ENCODE results near the gene ACSF3.

Gene ACSF3

GRCh38 chr16:89135971-89136765 is 42.5 kb downstream of the ACSF3 start:
- no peaks in the 10 kb centered on the region for H3K27me3 Mint-ChIP-seq
- H3K27ac Mint-ChIP-seq: no peak overlapping the region
- H3K4me1 Mint-ChIP-seq (ENCODE audit: low read depth): no peaks in the 10 kb centered on the region
- peaks cover 93% of the 10 kb centered on the region for H3K36me3 Mint-ChIP-seq (ENCODE audit: low read depth)
- no peaks in the 10 kb centered on the region for H3K9me3 Mint-ChIP-seq
- intact Hi-C loops (cut with micrococcal nuclease): no loop called here
- no peak overlapping the region for H3K4me3 Mint-ChIP-seq

GRCh38 chr16:89136931-89137330 is 43.3 kb downstream of the ACSF3 start:
- H3K36me3 Mint-ChIP-seq (ENCODE audit: low read depth): peaks cover 93% of the 10 kb centered on the region
- H3K4me1 Mint-ChIP-seq (ENCODE audit: low read depth): no peaks in the 10 kb centered on the region
- no peaks in the 10 kb centered on the region for H3K27me3 Mint-ChIP-seq
- intact Hi-C loops (cut with micrococcal nuclease): no loop called here
- H3K27ac Mint-ChIP-seq: no peak overlapping the region
- no peaks in the 10 kb centered on the region for H3K9me3 Mint-ChIP-seq
- H3K4me3 Mint-ChIP-seq: no peak overlapping the region

- Mint-ChIP-seq H3K27me3 (no peaks in the 10 kb centered on the region), H3K4me3 (no peak overlapping the region), H3K4me1 (ENCODE audit: low read depth) (no peaks in the 10 kb centered on the region), H3K27ac (no peak overlapping the region), H3K9me3 (no peaks in the 10 kb centered on the region), H3K36me3 (ENCODE audit: low read depth) (peaks cover 93% of the 10 kb centered on the region)
- intact Hi-C loops (cut with micrococcal nuclease): no loop called here
Observed at GRCh38 chr16:89137666-89138512, 44.2 kb downstream of the ACSF3 start.

DNA sequence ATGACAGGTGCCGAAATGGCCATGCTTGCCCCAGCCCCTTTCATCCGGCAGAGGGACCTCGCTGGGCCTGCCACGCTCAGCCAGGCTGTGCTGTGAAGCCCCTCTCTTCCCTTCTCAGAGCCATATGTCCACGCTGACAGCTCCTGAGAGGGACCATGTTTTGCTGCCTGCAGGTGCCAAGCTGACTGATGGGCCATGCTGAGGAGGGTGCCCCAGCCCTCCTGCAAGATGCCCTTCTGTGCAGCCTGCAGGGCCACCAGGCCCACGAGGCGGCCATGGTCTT is 44.8 kb downstream of the ACSF3 start:
- Mint-ChIP-seq H3K9me3 (no peaks in the 10 kb centered on the region), H3K27ac (no peak overlapping the region), H3K27me3 (no peaks in the 10 kb centered on the region), H3K4me1 (ENCODE audit: low read depth) (no peaks in the 10 kb centered on the region), H3K36me3 (ENCODE audit: low read depth) (peaks cover 93% of the 10 kb centered on the region), H3K4me3 (no peak overlapping the region)
- intact Hi-C loops (cut with micrococcal nuclease): no loop called here

DNA sequence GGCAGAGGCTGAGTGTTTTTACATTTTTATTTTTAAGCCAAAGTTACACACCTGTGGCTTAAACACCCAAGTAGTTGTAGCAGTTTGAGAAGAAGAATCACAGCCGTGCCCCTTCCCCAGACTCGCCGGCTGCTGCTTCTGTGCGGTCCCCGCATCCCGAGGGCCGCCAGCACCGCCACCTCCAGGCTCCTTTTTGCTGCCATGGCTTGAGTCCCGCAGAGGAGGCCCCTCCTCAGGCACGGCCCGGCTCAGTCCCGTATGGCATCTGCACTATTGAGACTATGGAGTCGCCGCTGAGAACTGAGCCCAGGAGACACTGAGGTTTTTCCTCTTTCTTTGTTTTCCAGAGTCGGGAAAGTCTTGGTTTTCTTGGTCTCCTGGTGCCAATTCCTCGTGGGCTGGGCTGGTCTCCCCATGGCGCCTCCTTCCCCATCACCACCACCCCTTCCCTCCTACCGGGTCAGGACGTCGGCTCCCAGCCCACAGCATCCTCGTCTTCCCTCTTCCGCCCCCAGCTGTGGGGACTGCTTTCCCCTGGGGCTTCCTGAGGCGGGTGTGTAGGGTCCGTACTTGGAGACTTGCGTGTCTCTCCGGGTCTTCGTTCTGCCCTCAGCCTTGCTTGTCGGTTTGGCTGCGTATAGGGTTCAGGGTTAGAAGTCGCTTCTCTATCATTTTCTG is 45.3 kb downstream of the ACSF3 start:
- intact Hi-C loops (cut with micrococcal nuclease): no loop called here
- Mint-ChIP-seq H3K4me1 (ENCODE audit: low read depth) (no peaks in the 10 kb centered on the region), H3K9me3 (no peaks in the 10 kb centered on the region), H3K4me3 (no peak overlapping the region), H3K27ac (no peak overlapping the region), H3K27me3 (no peaks in the 10 kb centered on the region), H3K36me3 (ENCODE audit: low read depth) (peaks cover 93% of the 10 kb centered on the region)

DNA sequence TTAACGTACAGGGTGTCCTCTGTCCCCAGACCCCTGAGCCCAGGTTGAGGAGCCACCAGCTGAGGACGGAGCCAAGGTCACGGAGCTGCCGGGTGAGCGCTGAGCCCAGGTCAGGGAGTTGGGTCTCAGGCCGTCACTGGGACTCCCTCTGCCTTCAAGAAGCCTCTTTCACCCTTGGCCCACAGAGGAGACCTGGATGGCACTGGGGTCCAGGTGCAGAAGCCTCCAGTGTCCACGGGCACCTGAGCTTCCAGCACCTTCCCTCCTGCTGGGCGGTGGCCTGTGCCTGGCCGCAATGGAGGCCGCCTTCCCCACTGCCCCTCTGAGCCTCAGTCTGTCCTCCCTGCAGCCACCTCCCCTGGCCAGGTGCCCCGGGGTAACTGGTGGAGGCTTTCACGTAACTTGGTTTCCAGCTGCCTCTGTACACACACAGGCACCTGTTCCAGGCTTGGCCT is 46.3 kb downstream of the ACSF3 start:
- no peak overlapping the region for H3K27ac Mint-ChIP-seq
- no peaks in the 10 kb centered on the region for H3K27me3 Mint-ChIP-seq
- no peak overlapping the region for H3K4me3 Mint-ChIP-seq
- no peaks in the 10 kb centered on the region for H3K4me1 Mint-ChIP-seq (ENCODE audit: low read depth)
- H3K36me3 Mint-ChIP-seq (ENCODE audit: low read depth): peaks cover 93% of the 10 kb centered on the region
- H3K9me3 Mint-ChIP-seq: no peaks in the 10 kb centered on the region
- intact Hi-C loops (cut with micrococcal nuclease): no loop called here

- H3K36me3 Mint-ChIP-seq (ENCODE audit: low read depth): peaks cover 93% of the 10 kb centered on the region
- intact Hi-C loops (cut with micrococcal nuclease): no loop called here
Observed at GRCh38 chr16:89140401-89140800, 46.7 kb downstream of the ACSF3 start.

GRCh38 chr16:89140981-89141883 is 47.6 kb downstream of the ACSF3 start:
- H3K4me1 Mint-ChIP-seq (ENCODE audit: low read depth): no peaks in the 10 kb centered on the region
- H3K9me3 Mint-ChIP-seq: peaks cover under 1% of the 10 kb centered on the region
- intact Hi-C loops (cut with micrococcal nuclease): no loop called here
- no peaks in the 10 kb centered on the region for H3K27me3 Mint-ChIP-seq
- H3K36me3 Mint-ChIP-seq (ENCODE audit: low read depth): peaks cover 93% of the 10 kb centered on the region
- no peak overlapping the region for H3K27ac Mint-ChIP-seq
- H3K4me3 Mint-ChIP-seq: no peak overlapping the region

More at GRCh38 chr16:89140401-89140800, 46.7 kb downstream of the ACSF3 start:
- Mint-ChIP-seq H3K4me1 (ENCODE audit: low read depth) (no peaks in the 10 kb centered on the region), H3K27ac (no peak overlapping the region), H3K4me3 (no peak overlapping the region), H3K27me3 (no peaks in the 10 kb centered on the region), H3K9me3 (no peaks in the 10 kb centered on the region)

GRCh38 chr16:89141884-89142267 is 48.2 kb downstream of the ACSF3 start:
- Mint-ChIP-seq H3K9me3 (peaks cover 7% of the 10 kb centered on the region), H3K36me3 (ENCODE audit: low read depth) (peaks cover 93% of the 10 kb centered on the region), H3K4me3 (no peak overlapping the region), H3K27ac (no peak overlapping the region), H3K27me3 (no peaks in the 10 kb centered on the region), H3K4me1 (ENCODE audit: low read depth) (no peaks in the 10 kb centered on the region)
- intact Hi-C loops (cut with micrococcal nuclease): no loop called here

- no peaks in the 10 kb centered on the region for H3K4me1 Mint-ChIP-seq (ENCODE audit: low read depth)
- intact Hi-C loops (cut with micrococcal nuclease): no loop called here
- peaks cover 8% of the 10 kb centered on the region for H3K9me3 Mint-ChIP-seq
- peaks cover 92% of the 10 kb centered on the region for H3K36me3 Mint-ChIP-seq (ENCODE audit: low read depth)
- H3K27me3 Mint-ChIP-seq: no peaks in the 10 kb centered on the region
- H3K4me3 Mint-ChIP-seq: no peak overlapping the region
- H3K27ac Mint-ChIP-seq: no peak overlapping the region
Observed at GRCh38 chr16:89142474-89143195, 49.0 kb downstream of the ACSF3 start.

DNA sequence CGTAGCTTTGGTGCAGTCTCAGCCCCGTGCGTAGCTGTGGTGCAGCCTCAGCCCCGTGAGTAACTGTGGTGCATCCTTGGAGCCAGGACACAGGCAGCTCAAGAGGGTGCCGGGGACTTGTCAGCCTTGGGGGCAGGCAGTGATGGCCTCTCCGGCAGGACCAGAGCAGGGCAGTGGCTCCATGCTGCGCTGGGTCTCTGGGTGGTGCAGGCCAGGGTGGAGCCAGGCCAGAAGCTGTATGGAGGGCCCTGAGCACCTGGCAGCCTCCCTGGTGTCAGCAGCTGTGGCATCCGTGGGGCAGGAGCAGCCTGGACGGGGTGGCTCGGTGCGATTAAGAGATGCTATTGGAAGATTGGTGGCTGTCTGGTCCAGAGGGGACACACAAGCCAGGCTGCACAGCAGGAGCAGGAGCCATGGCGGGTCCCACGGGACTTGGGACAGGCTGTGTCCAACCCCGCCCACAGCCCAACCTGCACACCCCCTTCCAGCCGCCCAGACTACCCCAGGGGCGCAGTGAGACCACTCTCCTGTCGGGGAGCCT is 49.6 kb downstream of the ACSF3 start:
- Mint-ChIP-seq H3K36me3 (ENCODE audit: low read depth) (peaks cover 95% of the 10 kb centered on the region), H3K9me3 (peaks cover 8% of the 10 kb centered on the region), H3K27ac (no peak overlapping the region), H3K4me3 (no peak overlapping the region), H3K4me1 (ENCODE audit: low read depth) (no peaks in the 10 kb centered on the region), H3K27me3 (no peaks in the 10 kb centered on the region)
- intact Hi-C loops (cut with micrococcal nuclease): no loop called here

DNA sequence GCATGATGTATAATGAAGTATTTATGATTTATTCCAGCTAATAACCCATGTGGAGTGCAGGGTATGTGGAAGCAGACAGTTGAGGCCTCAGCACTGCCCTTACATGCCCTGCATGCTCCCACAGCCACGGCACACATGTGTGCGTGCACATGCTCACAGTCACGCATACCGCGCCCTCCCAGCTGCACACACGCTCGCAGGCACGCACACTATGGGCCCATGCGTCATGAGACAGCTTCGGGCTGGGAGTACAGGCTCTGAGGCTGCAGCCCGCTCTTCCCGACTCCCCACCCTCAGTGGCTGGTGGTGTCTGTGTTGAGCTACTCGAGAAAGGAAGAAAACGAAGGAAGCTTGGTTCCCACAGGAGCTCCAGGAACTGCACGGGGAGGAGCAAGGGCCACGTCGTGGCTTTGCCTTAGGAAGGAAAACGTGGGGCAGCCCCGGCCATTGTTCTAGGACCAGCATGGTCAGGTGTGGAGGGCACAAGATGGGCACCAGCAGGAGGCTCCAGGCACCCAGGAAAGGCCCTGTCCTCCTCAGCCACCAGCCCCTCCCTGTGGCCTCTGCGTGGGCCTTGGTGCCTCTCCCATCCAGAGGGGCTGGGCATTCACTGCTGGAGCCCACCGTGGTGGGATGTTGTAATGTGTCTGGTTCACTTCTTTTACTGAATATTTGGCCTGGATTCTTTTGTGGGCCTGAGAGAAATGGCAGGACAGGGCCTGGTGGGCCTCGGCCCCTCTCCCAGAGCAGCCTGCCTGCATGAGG is 50.4 kb downstream of the ACSF3 start:
- Mint-ChIP-seq H3K36me3 (ENCODE audit: low read depth) (peaks cover 99% of the 10 kb centered on the region), H3K27me3 (no peaks in the 10 kb centered on the region), H3K9me3 (peaks cover 13% of the 10 kb centered on the region), H3K4me3 (no peak overlapping the region), H3K27ac (no peak overlapping the region), H3K4me1 (ENCODE audit: low read depth) (no peaks in the 10 kb centered on the region)
- intact Hi-C loops (cut with micrococcal nuclease): no loop called here
